ENCODE results near the gene PLEKHB2.

DNA sequence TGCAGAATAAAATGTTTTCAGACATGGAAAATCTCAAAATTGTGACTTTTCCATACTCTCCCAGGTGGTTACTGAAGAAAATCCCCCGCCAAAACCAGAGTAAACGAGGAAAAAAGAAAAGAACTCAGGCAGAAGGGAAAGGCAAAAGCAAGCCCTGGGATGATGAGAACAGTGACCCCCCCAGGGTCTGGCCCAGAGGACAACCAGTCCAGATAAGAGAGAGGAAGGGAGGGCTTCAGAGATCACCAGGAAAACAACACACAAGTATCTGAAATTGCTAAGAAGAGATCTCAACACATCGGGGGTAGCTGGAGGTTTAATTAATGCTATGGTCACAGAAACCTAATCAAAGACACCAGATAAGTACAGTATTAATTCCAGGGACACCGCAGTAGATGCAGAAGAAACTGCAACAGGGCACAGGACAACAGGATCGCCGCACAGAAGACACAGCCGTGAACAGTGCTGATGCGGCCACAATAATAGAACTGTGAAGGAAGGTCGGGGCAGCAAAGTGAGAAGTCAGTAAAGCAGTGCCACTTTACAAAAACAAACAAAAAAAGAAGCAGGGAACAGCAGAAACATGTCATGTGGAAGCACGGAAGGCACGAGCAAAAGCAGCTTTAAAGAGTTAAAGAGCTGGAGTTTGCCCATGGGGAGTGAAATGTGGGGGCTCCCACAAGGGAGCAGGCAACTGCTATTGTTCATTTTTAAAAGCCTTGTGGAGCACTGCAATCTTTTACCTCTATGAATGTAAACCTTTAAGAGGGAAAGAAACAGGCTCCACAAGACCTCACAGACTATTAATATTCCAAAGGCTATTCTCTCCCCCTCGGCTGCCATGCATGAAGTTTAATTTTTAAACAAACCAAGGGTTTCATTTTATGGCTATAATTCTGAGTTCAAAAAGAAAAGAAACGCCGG is 40.3 kb upstream of the PLEKHB2 start:
- TF ChIP-seq, protein P1, sequence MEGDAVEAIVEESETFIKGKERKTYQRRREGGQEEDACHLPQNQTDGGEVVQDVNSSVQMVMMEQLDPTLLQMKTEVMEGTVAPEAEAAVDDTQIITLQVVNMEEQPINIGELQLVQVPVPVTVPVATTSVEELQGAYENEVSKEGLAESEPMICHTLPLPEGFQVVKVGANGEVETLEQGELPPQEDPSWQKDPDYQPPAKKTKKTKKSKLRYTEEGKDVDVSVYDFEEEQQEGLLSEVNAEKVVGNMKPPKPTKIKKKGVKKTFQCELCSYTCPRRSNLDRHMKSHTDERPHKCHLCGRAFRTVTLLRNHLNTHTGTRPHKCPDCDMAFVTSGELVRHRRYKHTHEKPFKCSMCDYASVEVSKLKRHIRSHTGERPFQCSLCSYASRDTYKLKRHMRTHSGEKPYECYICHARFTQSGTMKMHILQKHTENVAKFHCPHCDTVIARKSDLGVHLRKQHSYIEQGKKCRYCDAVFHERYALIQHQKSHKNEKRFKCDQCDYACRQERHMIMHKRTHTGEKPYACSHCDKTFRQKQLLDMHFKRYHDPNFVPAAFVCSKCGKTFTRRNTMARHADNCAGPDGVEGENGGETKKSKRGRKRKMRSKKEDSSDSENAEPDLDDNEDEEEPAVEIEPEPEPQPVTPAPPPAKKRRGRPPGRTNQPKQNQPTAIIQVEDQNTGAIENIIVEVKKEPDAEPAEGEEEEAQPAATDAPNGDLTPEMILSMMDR (IDR thresholded peaks at IDR 0.05), result no peak
- TF ChIP-seq POLR2AphosphoS5 (IDR thresholded peaks at IDR 0.05; ENCODE audit: low read depth, low read length) (no peak), TCF12 (IDR thresholded peaks at IDR 0.05) (no peak), YY1 (IDR thresholded peaks at IDR 0.05; ENCODE audit: low read depth) (no peak), JUND (IDR thresholded peaks at IDR 0.05) (no peak), FOXM1 (IDR thresholded peaks at IDR 0.05; ENCODE audit: low read depth) (no peak), CHD2 (IDR thresholded peaks at IDR 0.05; ENCODE audit: low read length, partially characterized antibody) (no peak), RFX5 (IDR thresholded peaks at IDR 0.05; ENCODE audit: low read length) (no peak), EP300 (IDR thresholded peaks at IDR 0.05; ENCODE audit: borderline replicate concordance in 1 of 2, low read depth in 1 of 2, low read length in 1 of 2) (no peak), ELF1 (IDR thresholded peaks at IDR 0.05) (no peak), EZH2phosphoT487 (IDR thresholded peaks at IDR 0.05; ENCODE audit: borderline replicate concordance, low read depth) (no peak)
- TF ChIP-seq, protein P2, sequence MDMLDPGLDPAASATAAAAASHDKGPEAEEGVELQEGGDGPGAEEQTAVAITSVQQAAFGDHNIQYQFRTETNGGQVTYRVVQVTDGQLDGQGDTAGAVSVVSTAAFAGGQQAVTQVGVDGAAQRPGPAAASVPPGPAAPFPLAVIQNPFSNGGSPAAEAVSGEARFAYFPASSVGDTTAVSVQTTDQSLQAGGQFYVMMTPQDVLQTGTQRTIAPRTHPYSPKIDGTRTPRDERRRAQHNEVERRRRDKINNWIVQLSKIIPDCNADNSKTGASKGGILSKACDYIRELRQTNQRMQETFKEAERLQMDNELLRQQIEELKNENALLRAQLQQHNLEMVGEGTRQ (IDR thresholded peaks at IDR 0.05; ENCODE audit: borderline replicate concordance, low read depth, low read length), result no peak
- TF ChIP-seq, protein P3, sequence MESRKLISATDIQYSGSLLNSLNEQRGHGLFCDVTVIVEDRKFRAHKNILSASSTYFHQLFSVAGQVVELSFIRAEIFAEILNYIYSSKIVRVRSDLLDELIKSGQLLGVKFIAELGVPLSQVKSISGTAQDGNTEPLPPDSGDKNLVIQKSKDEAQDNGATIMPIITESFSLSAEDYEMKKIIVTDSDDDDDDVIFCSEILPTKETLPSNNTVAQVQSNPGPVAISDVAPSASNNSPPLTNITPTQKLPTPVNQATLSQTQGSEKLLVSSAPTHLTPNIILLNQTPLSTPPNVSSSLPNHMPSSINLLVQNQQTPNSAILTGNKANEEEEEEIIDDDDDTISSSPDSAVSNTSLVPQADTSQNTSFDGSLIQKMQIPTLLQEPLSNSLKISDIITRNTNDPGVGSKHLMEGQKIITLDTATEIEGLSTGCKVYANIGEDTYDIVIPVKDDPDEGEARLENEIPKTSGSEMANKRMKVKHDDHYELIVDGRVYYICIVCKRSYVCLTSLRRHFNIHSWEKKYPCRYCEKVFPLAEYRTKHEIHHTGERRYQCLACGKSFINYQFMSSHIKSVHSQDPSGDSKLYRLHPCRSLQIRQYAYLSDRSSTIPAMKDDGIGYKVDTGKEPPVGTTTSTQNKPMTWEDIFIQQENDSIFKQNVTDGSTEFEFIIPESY (IDR thresholded peaks at IDR 0.05; ENCODE audit: borderline replicate concordance, low read depth), result no peak
- TF ChIP-seq, protein P4, sequence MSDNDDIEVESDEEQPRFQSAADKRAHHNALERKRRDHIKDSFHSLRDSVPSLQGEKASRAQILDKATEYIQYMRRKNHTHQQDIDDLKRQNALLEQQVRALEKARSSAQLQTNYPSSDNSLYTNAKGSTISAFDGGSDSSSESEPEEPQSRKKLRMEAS (IDR thresholded peaks at IDR 0.05; ENCODE audit: low read depth), result no peak
